Tibial nerve (tissue), 4 donors: ENCODE data around the gene DMD.

Experiments
- CTCF ChIP-seq, 5 experiments: fragments of 200-600 bp in 3 of 5; fragments of 450-650 bp in 2 of 5; sonication (generic) in 3 of 5; IDR thresholded peaks; one replicate each; pipeline ENCODE4 v1.5.1; 2016 to 2019; ENCODE audit warnings: antibody characterized with exemption in 5 of 5, mild to moderate bottlenecking in 3 of 5, moderate library complexity in 2 of 5
- EP300 ChIP-seq, 2 donors: sonication (generic); formaldehyde crosslinking; IDR thresholded peaks; one replicate each; pipeline ENCODE4 v1.6.1; 2017; ENCODE audit warnings: antibody characterized with exemption in 2 of 2, mild to moderate bottlenecking in 1 of 2
- POLR2A ChIP-seq, 2 donors: fragments of 450-650 bp; IDR thresholded peaks; one replicate each; pipeline ENCODE4 v1.6.1; 2017; ENCODE audit warnings: antibody characterized with exemption in 2 of 2, mild to moderate bottlenecking in 2 of 2, moderate library complexity in 2 of 2

GRCh38 chrX:32576885-32577284, 634.5 kb downstream of the DMD start:
- no peak for TF ChIP-seq CTCF (IDR thresholded peaks at IDR 0.05)
- no peak for TF ChIP-seq POLR2A (IDR thresholded peaks at IDR 0.05)
- TF ChIP-seq EP300 (IDR thresholded peaks at IDR 0.05) = no peak
